ENCODE results near the gene PRR5L.
"Not testable (repeated sequence)": the region's sequence is repeated elsewhere in the genome, so short reads cannot be mapped to it uniquely, and the experiment has no call there.

PRR5L gene

GRCh38 chr11:36281850-36282249, 14.2 kb upstream of the PRR5L start:
- no peak for FAIRE-seq

GRCh38 chr11:36282926-36283325, 13.2 kb upstream of the PRR5L start:
- no peak for FAIRE-seq

GRCh38 chr11:36288442-36289225, 7.5 kb upstream of the PRR5L start:
- FAIRE-seq: no peak

GRCh38 chr11:36289226-36289852, 6.7 kb upstream of the PRR5L start, which contains the start of gene COMMD9:
Gene COMMD9 (minus strand): TSS chr11:36289424. CDS start chr11:36289412, 12 bp downstream.
- FAIRE-seq: peak; percentile 89

- no peak for FAIRE-seq
These were observed 3.8 kb upstream of the PRR5L start for GRCh38 chr11:36292311-36292722.

GRCh38 chr11:36296884-36297543, 926 bp downstream of the PRR5L start:
- no peak for FAIRE-seq

GRCh38 chr11:36300650-36301049, 4.6 kb downstream of the PRR5L start:
- no peak for FAIRE-seq

- FAIRE-seq: no peak
These were observed 8.3 kb downstream of the PRR5L start for GRCh38 chr11:36304351-36304750.

GRCh38 chr11:36305047-36305446, 9.0 kb downstream of the PRR5L start:
- FAIRE-seq: no peak

- no peak for FAIRE-seq
These were observed 10.8 kb downstream of the PRR5L start for GRCh38 chr11:36306888-36307287.

- FAIRE-seq: no peak
These were observed 12.5 kb downstream of the PRR5L start for GRCh38 chr11:36308577-36308976.

- FAIRE-seq: no peak
These were observed 13.7 kb downstream of the PRR5L start for GRCh38 chr11:36309779-36310178.

- no peak for FAIRE-seq
These were observed 16.0 kb downstream of the PRR5L start for GRCh38 chr11:36311926-36312595.

- no peak for FAIRE-seq
These were observed 16.8 kb downstream of the PRR5L start for GRCh38 chr11:36312611-36313472.

GRCh38 chr11:36313750-36314433, 17.8 kb downstream of the PRR5L start:
- FAIRE-seq: no peak

GRCh38 chr11:36314434-36314767, 18.3 kb downstream of the PRR5L start:
- no peak for FAIRE-seq

- FAIRE-seq: no peak
These were observed 20.0 kb downstream of the PRR5L start for GRCh38 chr11:36316049-36316448.

GRCh38 chr11:36317992-36318391, 21.9 kb downstream of the PRR5L start:
- FAIRE-seq: no peak

GRCh38 chr11:36324956-36325355, 28.9 kb downstream of the PRR5L start:
- not testable (repeated sequence) for FAIRE-seq

- FAIRE-seq: not testable (repeated sequence)
These were observed 29.3 kb downstream of the PRR5L start for GRCh38 chr11:36325403-36325802.

GRCh38 chr11:36326524-36327419, 30.7 kb downstream of the PRR5L start:
- no peak for FAIRE-seq
